Mesenchymal stem cell (in vitro differentiated cells and primary cell): ENCODE data around the gene TBCE.

Source experiments
- DNase-seq: peaks from one replicate; pipeline ENCODE4 v3.0.0-alpha.2; 2013
- H2AFZ ChIP-seq: one replicate; pipeline ENCODE4 v1.6.1; 2013; ENCODE audit warnings: low read depth, mild to moderate bottlenecking, control low read depth, inconsistent platforms, low read length, moderate library complexity
- H2AK5ac ChIP-seq: 2 replicates; pipeline ENCODE4 v1.6.1; 2013; ENCODE audit warnings: low read length, moderate library complexity, mild to moderate bottlenecking, inconsistent platforms; ENCODE audit not compliant: severe bottlenecking
- H2BK120ac ChIP-seq: one replicate; pipeline ENCODE4 v1.6.1; 2013; ENCODE audit warnings: low read depth, mild to moderate bottlenecking, inconsistent platforms, low read length, moderate library complexity
- H2BK12ac ChIP-seq, 2 experiments: one replicate each; pipeline ENCODE4 v1.6.1; 2013; ENCODE audit warnings: inconsistent platforms in 2 of 2, low read length in 2 of 2, mild to moderate bottlenecking in 2 of 2, moderate library complexity in 2 of 2, control low read depth in 1 of 2
- H2BK15ac ChIP-seq: one replicate; pipeline ENCODE4 v1.6.1; 2013; ENCODE audit warnings: mild to moderate bottlenecking, low read depth, inconsistent platforms; ENCODE audit not compliant: poor library complexity, severe bottlenecking
- H2BK5ac ChIP-seq: 2 replicates; pipeline ENCODE4 v1.6.1; 2013; ENCODE audit warnings: low read depth, mild to moderate bottlenecking, low read length, control low read depth, inconsistent platforms; ENCODE audit not compliant: poor library complexity, severe bottlenecking
- H3K14ac ChIP-seq, 2 experiments: one replicate each; pipeline ENCODE4 v1.6.1; 2013; ENCODE audit warnings: inconsistent platforms in 2 of 2, low read length in 2 of 2, control low read depth in 1 of 2, mild to moderate bottlenecking in 1 of 2, moderate library complexity in 1 of 2
- H3K18ac ChIP-seq, 2 experiments: one replicate each; pipeline ENCODE4 v1.6.1; 2013; ENCODE audit warnings: inconsistent platforms in 2 of 2, low read length in 2 of 2, control low read depth in 1 of 2, low read depth in 1 of 2, mild to moderate bottlenecking in 1 of 2
- H3K23ac ChIP-seq, 2 experiments: one replicate each; pipeline ENCODE4 v1.6.1; 2013; ENCODE audit warnings: inconsistent platforms in 2 of 2, low read length in 2 of 2, mild to moderate bottlenecking in 2 of 2, moderate library complexity in 2 of 2, control low read depth in 1 of 2
- H3K27ac ChIP-seq: 2 replicates; pipeline ENCODE4 v1.5.1; 2013; ENCODE audit warnings: mild to moderate bottlenecking, moderate library complexity, low read length, control low read depth, inconsistent platforms; ENCODE audit not compliant: poor library complexity, severe bottlenecking
- H3K27me3 ChIP-seq, 2 experiments: 2 replicates each; pipeline versions ENCODE4 v1.6.1 to v1.7.0; 2013; ENCODE audit warnings: low read length in 2 of 2, mild to moderate bottlenecking in 2 of 2, moderate library complexity in 2 of 2, control low read depth in 1 of 2, inconsistent platforms in 1 of 2; ENCODE audit not compliant: control insufficient read depth in 1 of 2, insufficient read depth in 1 of 2
- H3K36me3 ChIP-seq, 2 experiments: 2 replicates each; pipeline versions ENCODE4 v1.6.1 to v1.7.0; 2013; ENCODE audit warnings: low read length in 2 of 2, control low read depth in 1 of 2, inconsistent platforms in 1 of 2, low read depth in 1 of 2, mild to moderate bottlenecking in 1 of 2; ENCODE audit not compliant: insufficient read depth in 2 of 2, control insufficient read depth in 1 of 2
- H3K4ac ChIP-seq, 2 experiments: one replicate each; pipeline ENCODE4 v1.6.1; 2013; ENCODE audit warnings: inconsistent platforms in 2 of 2, low read length in 2 of 2, mild to moderate bottlenecking in 2 of 2, moderate library complexity in 2 of 2, control low read depth in 1 of 2, low read depth in 1 of 2
- H3K4me1 ChIP-seq: 2 replicates; pipeline ENCODE4 v1.6.1; 2013; ENCODE audit warnings: low read depth, low read length, control low read depth; ENCODE audit not compliant: control insufficient read depth, insufficient read depth
- H3K4me2 ChIP-seq: 2 replicates; pipeline ENCODE4 v1.6.1; 2013; ENCODE audit warnings: low read length, mild to moderate bottlenecking, inconsistent platforms; ENCODE audit not compliant: poor library complexity, severe bottlenecking
- H3K4me3 ChIP-seq, 2 experiments: 2 replicates each; pipeline versions ENCODE4 v1.5.1 to v1.7.0; 2013; ENCODE audit warnings: low read length in 2 of 2, mild to moderate bottlenecking in 2 of 2, control low read depth in 1 of 2, low read depth in 1 of 2; ENCODE audit not compliant: insufficient read depth in 1 of 2
- H3K79me1 ChIP-seq: replicated peaks from 2 replicates; pipeline ENCODE4 v1.6.1; 2013; ENCODE audit warnings: mild to moderate bottlenecking, control low read depth, low read length, inconsistent platforms; ENCODE audit not compliant: poor library complexity, severe bottlenecking
- H3K9ac ChIP-seq: 2 replicates; pipeline ENCODE4 v1.7.0; 2013; ENCODE audit warnings: mild to moderate bottlenecking, low read length, moderate library complexity
- H3K9me3 ChIP-seq: 2 replicates; pipeline ENCODE4 v1.7.0; 2013; ENCODE audit warnings: mild to moderate bottlenecking, low read length; ENCODE audit not compliant: control insufficient read depth
- H4K8ac ChIP-seq: one replicate; pipeline ENCODE4 v1.6.1; 2013; ENCODE audit warnings: inconsistent platforms, mild to moderate bottlenecking, low read length, moderate library complexity
- H4K91ac ChIP-seq: one replicate; pipeline ENCODE4 v1.6.1; 2013; ENCODE audit warnings: mild to moderate bottlenecking, low read length, inconsistent platforms
- WGBS: methylation state at CpG from one replicate; pipeline ENCODE4 v1.1.7; 2013; ENCODE audit warnings: mixed read lengths; 5-methylcytosine and 5-hydroxymethylcytosine counted together

TBCE gene

DNA sequence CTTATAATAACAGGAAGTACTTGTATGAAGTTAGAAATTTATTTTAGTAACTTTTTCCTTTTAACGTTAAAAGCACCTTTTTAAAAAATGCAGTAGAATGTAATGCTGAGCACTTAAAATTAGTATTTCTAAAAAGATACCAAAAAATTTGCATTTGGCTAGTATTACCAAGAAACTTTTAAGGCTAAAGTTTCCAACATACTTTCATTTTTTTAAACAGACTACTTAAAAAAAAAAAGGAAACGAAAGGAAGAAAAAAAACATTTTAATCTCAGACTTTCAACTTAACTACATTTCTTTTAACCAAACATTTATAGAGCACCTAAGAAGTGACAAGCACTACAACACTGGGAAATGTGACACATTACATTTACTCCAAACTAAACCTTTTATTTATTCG lies 42.1 kb upstream of the TBCE start:
- H3K23ac ChIP-seq: no peak overlapping the region
- WGBS: 87% methylated on average over 2 of the region's 3 CpGs
- no peaks in the 10 kb centered on the region for H3K27me3 ChIP-seq
- no peaks in the 10 kb centered on the region for H3K9me3 ChIP-seq
- peaks cover 4% of the 10 kb centered on the region for H3K4me1 ChIP-seq
- H4K8ac ChIP-seq: no peak overlapping the region
- DNase-seq: no peak
- H2BK120ac ChIP-seq: no peak overlapping the region
- no peak overlapping the region for H2AFZ ChIP-seq
- no peak overlapping the region for H3K4ac ChIP-seq
- H3K18ac ChIP-seq: no peak overlapping the region
- no peak overlapping the region for H2BK12ac ChIP-seq
- H2AK5ac ChIP-seq: no peak overlapping the region
- H3K4me2 ChIP-seq: no peak overlapping the region
- no peak overlapping the region for H2BK15ac ChIP-seq
- no peak overlapping the region for H3K27ac ChIP-seq
- no peak overlapping the region for H2BK5ac ChIP-seq
- H3K36me3 ChIP-seq: peaks cover 4 to 11% of the 10 kb centered on the region in 2 experiments
- H3K79me1 ChIP-seq: no peaks in the 10 kb centered on the region
- peak overlapping the region in 1 of 2 experiments; percentile 94 for H3K4me3 ChIP-seq
- no peak overlapping the region for H3K14ac ChIP-seq
- H4K91ac ChIP-seq: no peak overlapping the region
- peak overlapping the region; percentile 95 for H3K9ac ChIP-seq

DNA sequence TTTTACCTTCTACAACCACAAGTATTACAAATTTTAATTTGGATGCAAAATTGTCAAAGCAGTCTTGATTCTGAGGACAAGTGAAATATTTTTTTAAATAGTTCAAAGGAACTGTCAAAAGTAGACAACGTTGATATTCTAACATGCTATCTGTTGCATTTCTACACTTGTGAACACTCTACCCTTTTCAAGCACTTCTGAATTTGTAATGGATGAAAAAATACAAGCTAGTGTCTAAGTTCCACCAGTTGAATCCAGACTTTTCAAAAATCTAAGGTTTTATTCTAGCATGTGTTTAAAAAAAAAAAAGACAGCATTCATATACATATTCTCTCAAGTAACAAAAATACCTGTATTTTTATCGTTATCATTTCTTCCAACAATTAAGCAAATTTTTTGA lies 41.4 kb upstream of the TBCE start:
- H3K4ac ChIP-seq: no peak overlapping the region
- H3K23ac ChIP-seq: no peak overlapping the region
- DNase-seq: no peak
- no peak overlapping the region for H4K91ac ChIP-seq
- peak overlapping the region in 1 of 2 experiments; percentile 94 for H3K4me3 ChIP-seq
- H3K14ac ChIP-seq: no peak overlapping the region
- no peak overlapping the region for H3K4me2 ChIP-seq
- no peak overlapping the region for H3K27ac ChIP-seq
- no peak overlapping the region for H2AK5ac ChIP-seq
- H3K18ac ChIP-seq: no peak overlapping the region
- H3K27me3 ChIP-seq: no peaks in the 10 kb centered on the region
- H2BK120ac ChIP-seq: no peak overlapping the region
- no peak overlapping the region for H2BK12ac ChIP-seq
- H3K9me3 ChIP-seq: no peaks in the 10 kb centered on the region
- 92% methylated on average over 1 of the region's 2 CpGs for WGBS
- H2AFZ ChIP-seq: no peak overlapping the region
- H3K9ac ChIP-seq: peak overlapping the region; percentile 95
- no peak overlapping the region for H2BK15ac ChIP-seq
- no peak overlapping the region for H2BK5ac ChIP-seq
- peaks cover 4 to 11% of the 10 kb centered on the region in 2 experiments for H3K36me3 ChIP-seq
- H3K79me1 ChIP-seq: no peaks in the 10 kb centered on the region
- H4K8ac ChIP-seq: no peak overlapping the region
- peaks cover 5% of the 10 kb centered on the region for H3K4me1 ChIP-seq

DNA sequence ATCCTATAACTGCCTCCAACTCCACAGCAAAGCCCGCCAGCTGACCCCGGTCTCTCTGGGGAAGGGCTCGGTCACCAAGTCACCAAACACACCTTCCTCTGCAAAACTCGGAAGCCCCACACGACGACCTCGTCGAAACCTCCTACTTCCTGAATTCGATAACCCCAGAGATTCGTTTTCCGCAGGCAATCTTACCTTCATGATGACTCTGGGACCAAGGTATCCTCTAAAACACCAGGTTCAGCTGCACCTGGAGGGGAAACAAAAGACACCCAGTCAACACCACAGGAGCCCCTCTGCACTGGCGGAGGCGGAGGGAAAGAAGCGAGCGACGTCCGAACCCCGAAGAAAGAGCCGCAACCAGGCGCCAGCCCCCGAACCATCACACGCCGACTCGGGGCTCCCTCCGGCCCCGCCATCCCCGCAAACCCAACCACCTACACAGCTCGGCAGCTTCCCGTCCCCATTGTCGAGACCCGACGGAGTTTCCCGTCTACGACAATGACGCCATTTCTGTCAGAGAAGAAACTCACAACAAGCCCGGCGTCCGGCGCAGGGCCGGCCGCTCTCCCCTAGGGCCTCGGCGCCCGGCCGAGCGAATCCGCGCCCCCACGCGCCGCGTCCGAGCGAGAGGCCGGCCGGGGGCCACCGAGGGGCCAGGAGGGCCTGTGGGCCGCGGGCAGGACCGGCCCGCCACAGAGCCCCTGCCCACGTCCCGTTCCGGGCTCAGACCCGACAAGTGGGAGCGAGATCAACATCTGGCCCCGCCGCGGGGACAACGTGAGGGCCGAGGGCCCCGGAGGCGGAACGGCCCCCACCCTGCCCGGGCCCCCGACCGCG lies 40.3 kb upstream of the TBCE start:
- Histone ChIP-seq H4K8ac (peak overlapping the region; percentile 60), H3K14ac (peak overlapping the region; percentile 51 to 74), H2BK15ac (peak overlapping the region; percentile 3), H3K4me1 (peaks cover 3% of the 10 kb centered on the region), H3K4me2 (peak overlapping the region; percentile 93), H3K27ac (no peak overlapping the region), H3K18ac (peak overlapping the region; percentile 50 to 99), H3K27me3 (no peaks in the 10 kb centered on the region), H2AK5ac (no peak overlapping the region), H3K4me3 (peak overlapping the region; percentile 94 to 96), H3K4ac (peak overlapping the region in 1 of 2 experiments; percentile 49), H3K9ac (peak overlapping the region; percentile 95), H2BK12ac (no peak overlapping the region), H2BK120ac (peak overlapping the region; percentile 91), H3K36me3 (peaks cover 4 to 8% of the 10 kb centered on the region in 2 experiments), H2AFZ (no peak overlapping the region), H3K79me1 (no peaks in the 10 kb centered on the region), H3K9me3 (no peaks in the 10 kb centered on the region), H3K23ac (peak overlapping the region in 1 of 2 experiments; percentile 90), H4K91ac (peak overlapping the region; percentile 61), H2BK5ac (peak overlapping the region; percentile 53)
- peak; percentile 58 for DNase-seq
- WGBS: under 1% methylated on average over 53 of the region's 78 CpGs

DNA sequence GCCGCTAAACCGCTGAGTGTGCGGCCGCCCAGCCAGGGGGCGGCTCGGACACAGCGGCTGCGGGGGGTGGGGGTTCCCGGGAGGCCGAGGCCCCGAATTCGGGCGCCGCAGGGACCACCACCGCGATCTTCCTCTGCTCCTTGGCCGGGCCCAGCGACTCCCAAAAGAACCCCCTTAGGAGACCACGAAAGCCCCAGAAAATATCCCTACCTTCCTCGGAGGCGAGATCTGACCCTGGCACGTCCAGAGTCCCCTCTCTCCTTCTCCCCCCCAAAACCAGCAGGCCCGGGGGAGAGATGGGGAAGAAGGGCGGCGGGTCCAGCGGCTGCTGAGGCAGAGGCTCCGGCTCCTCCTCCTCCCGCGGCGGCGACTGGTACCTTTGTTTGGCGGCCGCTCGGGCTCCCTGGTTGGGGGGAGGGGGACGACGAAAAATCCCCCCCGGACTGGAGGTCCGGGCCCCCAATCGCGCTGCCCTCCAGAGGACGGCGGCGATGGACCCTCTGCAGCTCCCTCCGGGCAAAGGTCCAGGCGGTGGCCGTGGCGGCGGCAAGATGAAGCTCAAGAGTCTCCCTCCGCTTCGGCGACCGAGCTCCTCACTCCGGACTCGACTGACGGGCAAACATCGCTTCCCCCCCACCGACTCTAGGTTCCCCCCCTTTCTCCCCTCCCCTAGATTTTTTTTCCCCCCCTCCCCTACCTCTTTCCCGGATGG lies 39.5 kb upstream of the TBCE start, which contains the start of gene ARID4B:
ARID4B (minus strand) TSS at position 621 of the 712 bp plus-strand sequence. CDS start 1,260 bp downstream, outside the sequence.
- H4K8ac ChIP-seq: peak within 1 kb of the TSS; percentile 89
- WGBS: under 1% methylated on average over 24 of the region's 58 CpGs
- H3K4me3 ChIP-seq: peak within 1 kb of the TSS; percentile 95 to 96

More for the DNA sequence above, 39.5 kb upstream of the TBCE start, which contains the start of gene ARID4B:
- H3K27me3 ChIP-seq: no peaks in the 10 kb centered on the region
- peak within 1 kb of the TSS; percentile 91 for H2BK120ac ChIP-seq
- peak within 1 kb of the TSS; percentile 78 to 99 for H3K18ac ChIP-seq
- H3K79me1 ChIP-seq: no peaks in the 10 kb centered on the region
- H3K9me3 ChIP-seq: no peaks in the 10 kb centered on the region
- H3K36me3 ChIP-seq: peaks cover 4 to 6% of the 10 kb centered on the region in 2 experiments
- H3K23ac ChIP-seq: peak within 1 kb of the TSS in 1 of 2 experiments; percentile 90
- peak within 1 kb of the TSS; percentile 99 for H3K27ac ChIP-seq
- H3K9ac ChIP-seq: peak within 1 kb of the TSS; percentile 99
- peak within 1 kb of the TSS; percentile 80 for H4K91ac ChIP-seq
- H3K14ac ChIP-seq: peak within 1 kb of the TSS; percentile 51 to 74
- H3K4me1 ChIP-seq: peaks cover 3% of the 10 kb centered on the region
- H2BK5ac ChIP-seq: peak within 1 kb of the TSS; percentile 53
- no peak within 1 kb of the TSS for H2AK5ac ChIP-seq
- H2BK15ac ChIP-seq: peak within 1 kb of the TSS; percentile 89
- H2AFZ ChIP-seq: no peak within 1 kb of the TSS
- H3K4ac ChIP-seq: peak within 1 kb of the TSS; percentile 79 to 87
- H3K4me2 ChIP-seq: peak within 1 kb of the TSS; percentile 93
- peak; percentile 25 for DNase-seq
- H2BK12ac ChIP-seq: peak within 1 kb of the TSS in 1 of 2 experiments; percentile 24
